Stimulated activated naive CD8-positive, alpha-beta T cell treated with anti-CD3 and anti-CD28 coated beads, Interleukin-15, amount 100 ng/mL, for 72 hours (primary cell): Measurements from ENCODE around the gene RUNX2.
A peak's percentile ranks its signal among the peaks of the same experiment; 100 is the strongest.

ENCODE experiments used
- ATAC-seq: fragments of 150-1000 bp; cut with Tn5 transposase; 2 replicates; pipeline ENCODE4 v1.10.0; 2021; ENCODE audit warnings: mild to moderate bottlenecking, moderate library complexity
- DNase-seq, 2 donors: peaks; one replicate each; pipeline ENCODE4 v3.0.0; 2021 to 2022
- H3K27ac Mint-ChIP-seq, 2 donors: one replicate each; pipeline ENCODE4 v1.8.0; 2022; ENCODE audit warnings: mild to moderate bottlenecking in 2 of 2, mixed read lengths in 2 of 2, moderate library complexity in 2 of 2
- H3K27me3 Mint-ChIP-seq: one replicate; pipeline ENCODE4 v1.8.0; 2022; ENCODE audit warnings: mixed read lengths
- H3K4me1 Mint-ChIP-seq: one replicate; pipeline ENCODE4 v1.8.0; 2022; ENCODE audit warnings: mild to moderate bottlenecking, mixed read lengths
- H3K4me3 Mint-ChIP-seq, 2 donors: one replicate each; pipeline ENCODE4 v1.8.0; 2022; ENCODE audit warnings: mild to moderate bottlenecking in 2 of 2, mixed read lengths in 2 of 2, moderate library complexity in 1 of 2
- H3K9me3 Mint-ChIP-seq, 2 donors: one replicate each; pipeline ENCODE4 v1.8.0; 2022; ENCODE audit warnings: mixed read lengths in 2 of 2

Gene RUNX2

GRCh38 chr6:45687570-45687969, 359.4 kb downstream of the RUNX2 start:
- ATAC-seq, result no peak
- DNase-seq, result no peak
- no peaks in the 10 kb centered on the region for H3K4me1 Mint-ChIP-seq
- no peak overlapping the region for H3K4me3 Mint-ChIP-seq
- H3K27ac Mint-ChIP-seq, result no peak overlapping the region
- no peaks in the 10 kb centered on the region for H3K9me3 Mint-ChIP-seq
- H3K27me3 Mint-ChIP-seq, result no peaks in the 10 kb centered on the region

- DNase-seq (no peak), ATAC-seq (no peak)
- no peaks in the 10 kb centered on the region for H3K4me1 Mint-ChIP-seq
- H3K4me3 Mint-ChIP-seq, result no peak overlapping the region
- no peaks in the 10 kb centered on the region for H3K9me3 Mint-ChIP-seq
- H3K27ac Mint-ChIP-seq, result no peak overlapping the region
- no peaks in the 10 kb centered on the region for H3K27me3 Mint-ChIP-seq
Measured at GRCh38 chr6:45688180-45688579, 360.1 kb downstream of the RUNX2 start.

- Mint-ChIP-seq H3K27ac (no peak overlapping the region), H3K9me3 (no peaks in the 10 kb centered on the region), H3K4me3 (no peak overlapping the region), H3K4me1 (no peaks in the 10 kb centered on the region), H3K27me3 (no peaks in the 10 kb centered on the region)
- ATAC-seq, result no peak
- DNase-seq, result no peak
Measured at GRCh38 chr6:45689926-45690615, 361.9 kb downstream of the RUNX2 start.

DNA sequence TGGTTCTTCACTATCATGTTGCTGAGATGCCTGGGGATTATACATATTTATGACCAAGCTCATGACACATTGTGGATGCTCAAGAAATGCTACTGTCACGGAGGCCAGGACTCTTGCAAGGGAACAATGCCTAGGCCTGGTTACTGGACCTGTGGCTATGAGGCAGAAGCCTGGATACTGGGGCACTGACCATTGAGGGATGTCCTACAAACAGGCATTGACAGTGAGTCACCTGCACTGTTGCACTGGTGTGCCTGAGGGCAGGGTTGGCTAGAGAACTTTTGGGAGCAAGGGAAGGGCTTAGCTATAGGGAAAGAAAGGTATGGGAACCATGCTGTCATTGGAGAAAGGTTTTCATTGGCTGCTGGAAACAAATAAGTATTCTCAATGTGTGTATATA, 362.7 kb downstream of the RUNX2 start:
- Mint-ChIP-seq H3K9me3 (no peaks in the 10 kb centered on the region), H3K4me1 (no peaks in the 10 kb centered on the region), H3K27ac (no peak overlapping the region), H3K4me3 (no peak overlapping the region), H3K27me3 (no peaks in the 10 kb centered on the region)
- DNase-seq, result no peak
- no peak for ATAC-seq

GRCh38 chr6:45691426-45691825, 363.3 kb downstream of the RUNX2 start:
- ATAC-seq (no peak), DNase-seq (no peak)

GRCh38 chr6:45692021-45692420, 363.9 kb downstream of the RUNX2 start:
- ATAC-seq (no peak), DNase-seq (no peak)
- no peak overlapping the region for H3K4me3 Mint-ChIP-seq
- H3K4me1 Mint-ChIP-seq, result peaks cover 6% of the 10 kb centered on the region
- H3K27me3 Mint-ChIP-seq, result no peaks in the 10 kb centered on the region
- H3K9me3 Mint-ChIP-seq, result no peaks in the 10 kb centered on the region
- no peak overlapping the region for H3K27ac Mint-ChIP-seq

More at GRCh38 chr6:45691426-45691825, 363.3 kb downstream of the RUNX2 start:
- Mint-ChIP-seq H3K9me3 (no peaks in the 10 kb centered on the region), H3K27ac (no peak overlapping the region), H3K4me3 (no peak overlapping the region), H3K27me3 (no peaks in the 10 kb centered on the region), H3K4me1 (no peaks in the 10 kb centered on the region)

DNA sequence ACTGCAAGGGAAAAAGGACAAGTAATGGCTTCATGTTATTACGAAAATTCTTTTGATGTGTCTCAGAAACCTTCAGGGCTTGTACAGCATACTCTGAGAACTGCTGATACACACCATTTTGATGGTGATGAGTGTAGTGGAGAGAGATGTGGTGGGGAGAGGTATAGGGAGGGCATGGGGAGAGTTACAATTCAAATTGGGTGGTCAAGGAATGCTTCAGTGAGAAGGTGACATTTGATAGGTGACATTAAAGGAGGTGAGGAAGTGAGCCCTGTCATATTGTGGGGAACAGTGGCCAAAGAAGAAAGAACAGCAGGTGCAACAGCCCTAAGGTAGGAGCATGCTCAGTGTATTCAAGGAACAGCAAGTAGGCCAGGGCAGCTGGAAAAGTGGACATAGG, 368.6 kb downstream of the RUNX2 start:
- no peak overlapping the region for H3K4me3 Mint-ChIP-seq
- ATAC-seq (no peak), DNase-seq (no peak)
- no peaks in the 10 kb centered on the region for H3K9me3 Mint-ChIP-seq
- peaks cover 7% of the 10 kb centered on the region for H3K4me1 Mint-ChIP-seq
- H3K27me3 Mint-ChIP-seq, result no peaks in the 10 kb centered on the region
- no peak overlapping the region for H3K27ac Mint-ChIP-seq

DNA sequence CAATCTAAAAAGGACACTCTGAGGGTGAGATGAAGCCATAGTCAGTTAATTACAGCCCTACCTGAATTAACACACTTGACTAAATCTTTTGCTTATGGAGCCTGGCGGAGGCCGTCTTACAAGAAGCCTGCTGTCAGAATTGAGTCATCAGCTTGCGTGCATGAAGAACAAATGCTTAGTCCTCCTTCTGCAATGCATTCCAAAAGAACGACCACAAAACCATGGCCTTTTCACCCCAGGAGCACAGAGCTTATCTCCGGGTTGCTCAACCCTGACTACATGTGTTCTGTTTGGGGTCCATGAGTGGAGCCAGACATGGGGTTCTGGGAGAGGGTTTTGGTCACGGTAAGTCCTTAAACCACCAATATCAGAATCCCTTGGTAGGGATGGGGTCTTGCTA, 369.5 kb downstream of the RUNX2 start:
- no peak for ATAC-seq
- no peak for DNase-seq
- H3K4me1 Mint-ChIP-seq, result peaks cover 13% of the 10 kb centered on the region
- H3K27ac Mint-ChIP-seq, result no peak overlapping the region
- H3K27me3 Mint-ChIP-seq, result no peaks in the 10 kb centered on the region
- no peak overlapping the region for H3K4me3 Mint-ChIP-seq
- H3K9me3 Mint-ChIP-seq, result no peaks in the 10 kb centered on the region

- Mint-ChIP-seq H3K27me3 (no peaks in the 10 kb centered on the region), H3K4me1 (peaks cover 14% of the 10 kb centered on the region), H3K4me3 (no peak overlapping the region), H3K27ac (no peak overlapping the region), H3K9me3 (no peaks in the 10 kb centered on the region)
- no peak for ATAC-seq
- DNase-seq, result no peak
Measured at GRCh38 chr6:45698046-45698445, 369.9 kb downstream of the RUNX2 start.

- H3K27me3 Mint-ChIP-seq, result no peaks in the 10 kb centered on the region
- no peaks in the 10 kb centered on the region for H3K9me3 Mint-ChIP-seq
- no peak for DNase-seq
- H3K4me3 Mint-ChIP-seq, result no peak overlapping the region
- peaks cover 29% of the 10 kb centered on the region for H3K4me1 Mint-ChIP-seq
- no peak for ATAC-seq
- no peak overlapping the region for H3K27ac Mint-ChIP-seq
Measured at GRCh38 chr6:45699663-45700062, 371.5 kb downstream of the RUNX2 start.

DNA sequence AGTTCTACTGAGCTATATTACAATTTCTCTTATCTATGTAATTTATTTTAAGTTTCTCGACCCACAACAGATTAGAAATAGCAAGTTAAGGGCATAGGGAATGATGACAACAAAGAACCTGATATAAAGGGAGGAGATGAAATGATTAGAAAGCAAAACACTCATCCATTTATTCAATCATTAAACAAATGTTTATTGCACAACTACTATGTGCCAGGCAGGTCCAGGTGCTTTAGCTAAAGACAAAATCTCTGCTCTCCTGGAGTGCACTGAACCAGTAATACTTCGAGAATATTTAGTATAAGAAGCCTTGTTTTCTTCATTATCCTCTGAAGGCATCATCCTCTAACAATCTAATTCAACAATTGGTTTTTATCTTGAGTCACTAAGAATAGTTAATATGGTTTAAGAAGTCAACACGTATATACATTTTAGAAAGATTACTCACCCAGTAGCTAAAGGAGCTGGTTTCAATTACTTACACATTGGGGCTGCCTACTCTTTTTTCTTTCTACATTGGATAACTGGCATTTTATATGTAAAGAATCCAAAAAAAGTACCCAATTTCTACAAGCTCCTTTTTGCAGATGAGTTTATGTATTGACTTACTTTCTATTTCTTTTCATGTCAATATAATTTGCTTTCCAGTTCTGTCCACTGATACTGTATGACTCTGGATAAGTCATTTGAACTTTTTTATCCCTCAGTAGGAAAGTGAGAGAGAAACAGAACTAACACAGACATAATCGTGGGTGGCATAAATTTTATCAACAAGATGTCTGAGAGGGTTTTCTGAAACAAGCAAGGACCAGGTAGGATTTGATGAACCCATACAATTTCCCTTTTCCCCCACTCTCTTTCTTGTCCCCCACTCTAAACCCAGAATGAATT, 375.0 kb downstream of the RUNX2 start:
- H3K4me1 Mint-ChIP-seq, result peaks cover 23% of the 10 kb centered on the region
- DNase-seq (no peak), ATAC-seq (peak; percentile 39)
- no peak overlapping the region for H3K4me3 Mint-ChIP-seq
- no peaks in the 10 kb centered on the region for H3K9me3 Mint-ChIP-seq
- H3K27ac Mint-ChIP-seq, result no peak overlapping the region
- H3K27me3 Mint-ChIP-seq, result no peaks in the 10 kb centered on the region

DNA sequence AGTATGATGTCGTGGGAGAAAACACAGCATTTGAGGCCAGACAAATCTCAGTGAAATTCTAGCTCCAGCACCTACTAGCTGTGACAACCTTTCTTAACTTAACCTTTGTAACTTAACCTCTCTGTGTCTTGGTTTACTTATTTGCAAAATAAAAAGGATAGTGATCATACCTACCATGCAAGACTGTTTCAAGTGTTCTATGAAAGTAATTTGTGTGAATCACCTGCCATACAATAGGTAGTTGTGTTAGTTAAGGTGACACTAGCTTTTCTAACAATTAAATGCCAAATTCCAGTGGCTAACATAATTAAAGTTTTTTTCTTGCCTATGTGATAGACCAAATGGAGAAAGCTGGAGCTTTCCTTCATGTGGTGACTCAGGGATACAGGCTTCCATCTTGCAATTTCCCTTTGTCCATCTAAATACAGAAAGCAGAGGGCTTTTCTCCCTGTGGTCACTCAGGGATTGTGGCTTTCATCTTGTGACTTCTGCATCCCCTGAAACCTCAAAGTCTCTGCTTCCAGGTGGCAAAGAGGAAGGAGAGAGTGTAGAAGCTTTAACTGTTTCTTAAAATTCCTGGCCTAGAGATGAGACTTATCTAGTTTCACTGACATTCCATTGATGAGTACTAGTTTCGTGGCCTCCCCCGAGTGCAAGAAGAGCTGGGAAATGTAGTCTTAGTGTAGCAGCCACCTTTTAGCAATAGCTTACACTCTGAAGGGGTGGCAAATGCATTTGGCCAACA, 376.1 kb downstream of the RUNX2 start:
- no peak overlapping the region for H3K4me3 Mint-ChIP-seq
- H3K27ac Mint-ChIP-seq, result no peak overlapping the region
- H3K27me3 Mint-ChIP-seq, result no peaks in the 10 kb centered on the region
- peaks cover 23% of the 10 kb centered on the region for H3K4me1 Mint-ChIP-seq
- no peak for ATAC-seq
- H3K9me3 Mint-ChIP-seq, result no peaks in the 10 kb centered on the region
- no peak for DNase-seq

GRCh38 chr6:45705137-45705855, 377.2 kb downstream of the RUNX2 start:
- ATAC-seq, result no peak
- no peaks in the 10 kb centered on the region for H3K27me3 Mint-ChIP-seq

GRCh38 chr6:45706319-45706718, 378.2 kb downstream of the RUNX2 start:
- Mint-ChIP-seq H3K27ac (no peak overlapping the region), H3K9me3 (no peaks in the 10 kb centered on the region), H3K4me1 (peaks cover 23% of the 10 kb centered on the region), H3K27me3 (no peaks in the 10 kb centered on the region), H3K4me3 (no peak overlapping the region)
- ATAC-seq (peak; percentile 6), DNase-seq (peak in 1 of 2 donors; percentile 24)

More at GRCh38 chr6:45705137-45705855, 377.2 kb downstream of the RUNX2 start:
- Mint-ChIP-seq H3K9me3 (no peaks in the 10 kb centered on the region), H3K4me3 (no peak overlapping the region), H3K27ac (no peak overlapping the region), H3K4me1 (peaks cover 23% of the 10 kb centered on the region)
- DNase-seq, result no peak

- Mint-ChIP-seq H3K4me3 (no peak overlapping the region), H3K9me3 (no peaks in the 10 kb centered on the region), H3K27me3 (no peaks in the 10 kb centered on the region), H3K4me1 (peaks cover 23% of the 10 kb centered on the region), H3K27ac (no peak overlapping the region)
- no peak for ATAC-seq
- no peak for DNase-seq
Measured at GRCh38 chr6:45707176-45707575, 379.0 kb downstream of the RUNX2 start.
